GM10248 (cell line): Measurements from ENCODE around the gene TRIP10.

Source experiments
- CTCF ChIA-PET: fragments of 300-600 bp; sonication (Branson Sonifier 250); formaldehyde crosslinking; extraction: SDS; loops from one replicate; lab custom pipeline; 2021; ENCODE audit warnings: antibody characterized with exemption; lab: Yijun Ruan, JAX
- POLR2A ChIA-PET: fragments of 350-650 bp; sonication (Branson Sonifier 250); formaldehyde crosslinking; extraction: SDS; loops from one replicate; lab custom pipeline; 2020; ENCODE audit warnings: antibody characterized with exemption; lab: Yijun Ruan, JAX
- DNase-seq: peaks from one replicate; pipeline ENCODE4 v3.0.0; 2012; ENCODE audit errors: extremely low spot score
- TF ChIP-seq, protein P1 (sequence below): IDR thresholded peaks from 2 replicates; pipeline ENCODE4 v1.5.1; 2012; ENCODE audit warnings: mild to moderate bottlenecking, low read depth; ENCODE audit errors: extremely low read depth, missing control alignments, control extremely low read depth

TRIP10 gene

DNA sequence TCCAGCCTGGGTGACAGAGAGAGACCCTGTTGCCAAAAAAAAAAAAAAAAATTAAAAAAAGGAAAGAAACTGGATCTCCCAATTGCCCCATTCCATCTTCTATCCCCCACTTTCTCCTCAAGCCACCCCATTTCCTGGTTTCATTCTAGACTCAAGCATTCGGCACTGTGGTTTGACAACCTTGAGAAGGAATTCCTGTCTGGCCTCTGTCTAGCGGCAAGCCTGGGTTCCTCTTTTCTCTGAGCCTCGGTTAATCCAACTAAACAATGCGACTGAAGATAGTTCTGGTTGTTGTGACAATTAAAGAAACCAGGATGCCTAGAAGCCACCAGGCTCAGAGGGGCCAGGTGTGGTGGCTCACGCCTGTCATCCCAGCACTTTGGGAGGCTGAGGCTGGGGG is 15.7 kb upstream of the TRIP10 start:
- CTCF ChIA-PET = interaction anchor here (2.6 kb wide), 1 partner anchor 14 kb away, joined by 11 read pairs; the partner anchor contains the start of gene GPR108
- DNase-seq = no peak
- POLR2A ChIA-PET = no interaction called here
- TF ChIP-seq, protein P1, sequence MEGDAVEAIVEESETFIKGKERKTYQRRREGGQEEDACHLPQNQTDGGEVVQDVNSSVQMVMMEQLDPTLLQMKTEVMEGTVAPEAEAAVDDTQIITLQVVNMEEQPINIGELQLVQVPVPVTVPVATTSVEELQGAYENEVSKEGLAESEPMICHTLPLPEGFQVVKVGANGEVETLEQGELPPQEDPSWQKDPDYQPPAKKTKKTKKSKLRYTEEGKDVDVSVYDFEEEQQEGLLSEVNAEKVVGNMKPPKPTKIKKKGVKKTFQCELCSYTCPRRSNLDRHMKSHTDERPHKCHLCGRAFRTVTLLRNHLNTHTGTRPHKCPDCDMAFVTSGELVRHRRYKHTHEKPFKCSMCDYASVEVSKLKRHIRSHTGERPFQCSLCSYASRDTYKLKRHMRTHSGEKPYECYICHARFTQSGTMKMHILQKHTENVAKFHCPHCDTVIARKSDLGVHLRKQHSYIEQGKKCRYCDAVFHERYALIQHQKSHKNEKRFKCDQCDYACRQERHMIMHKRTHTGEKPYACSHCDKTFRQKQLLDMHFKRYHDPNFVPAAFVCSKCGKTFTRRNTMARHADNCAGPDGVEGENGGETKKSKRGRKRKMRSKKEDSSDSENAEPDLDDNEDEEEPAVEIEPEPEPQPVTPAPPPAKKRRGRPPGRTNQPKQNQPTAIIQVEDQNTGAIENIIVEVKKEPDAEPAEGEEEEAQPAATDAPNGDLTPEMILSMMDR = no peak

GRCh38 chr19:6724631-6725492 is 14.6 kb upstream of the TRIP10 start:
- ChIA-PET POLR2A (no interaction called here), CTCF (interaction anchor here (2.6 kb wide), 1 partner anchor 13 kb away, joined by 11 read pairs; the partner anchor contains the start of gene GPR108)
- TF ChIP-seq, protein P1 = no peak
- no peak for DNase-seq

GRCh38 chr19:6725513-6726231 is 13.8 kb upstream of the TRIP10 start:
- CTCF ChIA-PET = interaction anchor here (2.1 to 2.6 kb wide), 2 partner anchors 12 to 138 kb away, joined by 8 to 11 read pairs; partner anchors contain the start of gene GPR108
- DNase-seq = no peak
- TF ChIP-seq, protein P1 = no peak
- POLR2A ChIA-PET = interaction anchor here (0.5 kb wide), 1 partner anchor 44 kb away, joined by 7 read pairs; no protein-coding TSS in a partner anchor

GRCh38 chr19:6728346-6728745 is 11.1 kb upstream of the TRIP10 start:
- ChIA-PET CTCF (interaction anchor here (1.4 to 2.2 kb wide), 2 partner anchors 97 to 134 kb away, joined by 5 to 13 read pairs; no protein-coding TSS in a partner anchor), POLR2A (no interaction called here)
- peak; percentile 64 for DNase-seq
- TF ChIP-seq, protein P1 = no peak

GRCh38 chr19:6729573-6730152 is 9.8 kb upstream of the TRIP10 start:
- POLR2A ChIA-PET = interaction anchor here (0.6 kb wide), 2 partner anchors 21 to 91 kb away, joined by 3 to 13 read pairs; no protein-coding TSS in a partner anchor
- TF ChIP-seq, protein P1 = no peak
- no peak for DNase-seq
- CTCF ChIA-PET = interaction anchor here (1.0 to 2.2 kb wide), 3 partner anchors 9 to 133 kb away, joined by 3 to 13 read pairs (median 3); no protein-coding TSS in a partner anchor
